HG03103 (cell line): ENCODE measurements around the gene GMPR2.

Experiments used
- ATAC-seq: cut with Tn5 transposase; IDR thresholded peaks from one replicate; pipeline ENCODE4 v1.9.1; 2021; ENCODE audit warnings: low read depth; ENCODE audit not compliant: unreplicated experiment

GMPR2 gene

GRCh38 chr14:24249230-24250021 lies 16.7 kb downstream of the GMPR2 start:
- ATAC-seq = no peak

DNA sequence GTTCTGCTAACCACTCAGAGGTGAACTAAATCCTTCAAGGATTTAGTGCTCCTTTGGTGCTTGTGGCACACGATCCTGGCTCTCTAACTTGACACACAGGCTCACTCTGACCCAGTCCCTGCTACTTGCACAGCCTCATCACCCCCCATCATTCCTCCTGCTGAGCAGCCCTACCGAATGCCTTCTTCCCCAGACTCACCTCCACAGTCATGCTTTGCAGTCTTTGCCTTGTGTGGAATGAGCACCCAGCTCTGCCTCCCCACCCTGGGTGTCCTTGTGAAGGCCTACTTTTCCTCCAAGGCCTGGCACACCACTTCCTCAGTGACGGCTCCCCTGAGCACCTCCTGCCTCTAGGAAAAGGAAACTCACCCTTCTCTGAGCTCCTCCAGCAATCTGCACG lies 17.6 kb downstream of the GMPR2 start:
- no peak for ATAC-seq

- ATAC-seq = no peak
These were observed 19.2 kb downstream of the GMPR2 start for GRCh38 chr14:24251880-24252288.

DNA sequence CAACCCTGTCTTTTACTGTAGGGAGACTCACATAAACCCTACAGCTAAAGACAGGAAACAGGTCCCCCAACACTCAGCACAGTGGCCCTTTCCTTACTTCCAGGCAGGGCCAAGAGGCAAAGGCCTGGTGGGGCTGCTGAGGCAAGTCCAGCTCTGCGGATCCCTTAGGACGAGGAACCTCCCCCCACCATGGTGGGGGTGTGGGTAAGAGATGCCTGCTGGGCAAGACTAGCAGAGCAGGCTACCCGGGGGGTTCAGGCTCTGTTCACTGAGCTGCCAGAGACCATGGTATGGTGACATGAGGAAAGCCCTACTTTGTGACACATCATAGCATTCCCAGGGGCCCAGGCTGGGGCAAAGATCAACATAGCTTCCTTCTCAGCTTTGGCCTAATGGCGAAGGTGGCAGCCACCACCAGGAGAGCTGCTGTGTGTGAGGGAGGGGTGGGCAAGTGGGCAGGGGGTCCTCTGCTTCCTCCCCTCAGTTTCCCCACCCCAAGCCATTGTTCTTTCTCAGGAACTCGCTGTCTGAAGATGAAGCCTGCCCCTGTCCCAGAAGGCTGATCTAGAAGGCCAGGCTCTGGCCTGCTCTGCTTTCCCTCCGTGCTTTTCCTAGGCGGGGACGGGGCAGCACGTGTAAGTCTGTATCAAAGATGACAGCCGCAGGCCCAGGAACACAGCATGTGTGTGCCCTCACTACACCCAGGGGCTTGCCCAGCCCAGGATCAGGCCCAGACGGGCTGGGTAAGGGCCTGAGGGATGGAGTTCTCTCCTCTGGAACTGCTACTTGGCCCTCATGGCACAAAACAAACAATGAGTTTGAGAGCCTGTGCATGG lies 19.8 kb downstream of the GMPR2 start:
- no peak for ATAC-seq

DNA sequence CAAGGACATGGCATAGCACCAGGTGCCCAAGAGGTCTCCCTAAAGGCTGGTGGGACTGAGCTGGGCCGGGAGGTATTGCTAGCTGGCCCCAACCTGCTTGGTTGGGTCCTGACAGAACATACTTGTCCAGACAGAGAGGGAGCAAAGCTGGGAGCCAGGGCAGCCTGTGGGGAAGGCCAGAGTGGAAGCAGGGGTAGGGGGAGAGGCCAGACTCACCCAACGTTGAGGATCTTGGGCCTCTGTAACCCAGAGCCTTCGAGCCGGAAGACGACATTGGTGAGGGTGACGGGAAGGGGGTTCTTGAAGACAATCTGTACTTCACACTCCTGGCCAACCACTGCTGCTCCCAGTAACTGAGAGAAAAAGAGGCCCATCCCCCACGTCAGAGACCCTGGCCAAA lies 21.2 kb downstream of the GMPR2 start:
- ATAC-seq = no peak

DNA sequence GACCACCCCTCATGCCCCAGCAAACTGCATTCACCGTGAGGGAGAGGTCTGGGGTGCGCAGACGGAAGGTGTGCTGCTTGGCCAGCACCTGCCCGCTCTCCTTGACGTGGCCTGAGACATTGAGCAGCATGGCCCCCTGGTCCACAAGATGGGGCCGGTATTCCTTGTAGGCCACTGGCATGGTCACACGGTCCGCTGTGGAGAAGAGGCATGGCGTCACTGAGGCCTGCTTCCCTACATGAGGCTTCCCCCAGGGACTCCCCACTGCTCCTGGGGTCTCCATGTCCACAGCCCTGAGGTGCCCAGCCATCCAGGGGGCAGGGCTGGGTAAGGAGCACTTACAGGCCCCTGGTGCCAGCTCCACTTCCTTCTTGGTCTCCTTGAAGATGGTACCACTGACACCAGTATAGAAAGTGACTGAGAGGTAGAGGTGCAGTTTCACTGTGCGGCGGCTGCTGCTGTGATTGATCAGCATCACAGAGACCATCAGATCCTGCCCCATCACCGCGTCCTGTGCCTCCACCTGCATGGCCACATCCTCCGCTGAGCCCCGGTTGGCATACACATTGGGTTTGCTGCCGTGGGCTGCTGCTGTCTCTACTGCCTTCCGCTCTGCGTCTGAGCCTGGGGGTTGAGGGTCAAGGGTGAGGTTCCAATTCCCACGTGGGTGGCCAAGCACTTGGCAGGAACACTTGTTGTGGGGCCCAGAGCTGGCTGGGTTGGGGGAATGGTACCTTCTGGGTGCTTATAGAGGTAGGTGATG lies 22.1 kb downstream of the GMPR2 start:
- ATAC-seq = no peak

DNA sequence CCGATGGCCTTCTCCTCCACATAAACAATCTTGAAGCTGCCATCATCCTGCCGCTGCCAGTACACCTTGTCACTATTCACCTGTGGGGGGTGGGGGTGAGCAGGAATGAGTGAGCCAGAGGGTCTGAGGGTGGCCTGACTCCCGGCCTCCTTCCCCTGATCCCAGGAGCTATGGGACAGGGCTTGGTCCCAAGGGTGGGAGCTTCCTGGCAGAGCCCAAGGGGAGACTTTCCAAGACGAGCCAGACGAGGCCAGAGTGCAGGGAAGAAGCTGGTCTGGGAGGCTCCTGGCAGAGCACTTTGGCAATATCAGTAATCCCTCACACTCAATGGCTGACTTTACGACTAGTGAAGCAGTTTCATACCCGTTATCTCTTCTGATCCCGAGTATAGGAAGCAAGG lies 22.7 kb downstream of the GMPR2 start:
- ATAC-seq = no peak

- no peak for ATAC-seq
These were observed 23.4 kb downstream of the GMPR2 start for GRCh38 chr14:24255931-24256711.

GRCh38 chr14:24256960-24257359 lies 24.2 kb downstream of the GMPR2 start:
- ATAC-seq = no peak

DNA sequence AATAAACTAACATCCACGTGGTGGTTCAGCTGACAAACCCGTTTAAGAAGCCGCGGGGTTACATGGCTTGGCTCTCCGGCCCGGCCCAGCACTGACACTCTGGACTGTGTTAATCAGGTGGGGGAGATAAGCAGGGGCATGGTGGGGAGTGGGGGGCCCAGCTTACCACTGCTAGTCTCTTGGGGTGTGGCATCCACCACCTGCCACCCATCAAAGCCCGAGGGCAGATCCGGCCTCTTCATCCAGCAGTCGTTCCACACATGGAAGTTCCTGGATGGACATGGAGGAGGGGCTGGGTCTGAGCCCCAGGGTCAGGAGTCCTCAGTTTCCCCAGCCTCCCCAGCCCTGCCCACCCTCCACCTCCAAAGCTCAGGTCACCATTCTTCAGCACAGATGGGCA lies 25.4 kb downstream of the GMPR2 start:
- ATAC-seq = no peak

DNA sequence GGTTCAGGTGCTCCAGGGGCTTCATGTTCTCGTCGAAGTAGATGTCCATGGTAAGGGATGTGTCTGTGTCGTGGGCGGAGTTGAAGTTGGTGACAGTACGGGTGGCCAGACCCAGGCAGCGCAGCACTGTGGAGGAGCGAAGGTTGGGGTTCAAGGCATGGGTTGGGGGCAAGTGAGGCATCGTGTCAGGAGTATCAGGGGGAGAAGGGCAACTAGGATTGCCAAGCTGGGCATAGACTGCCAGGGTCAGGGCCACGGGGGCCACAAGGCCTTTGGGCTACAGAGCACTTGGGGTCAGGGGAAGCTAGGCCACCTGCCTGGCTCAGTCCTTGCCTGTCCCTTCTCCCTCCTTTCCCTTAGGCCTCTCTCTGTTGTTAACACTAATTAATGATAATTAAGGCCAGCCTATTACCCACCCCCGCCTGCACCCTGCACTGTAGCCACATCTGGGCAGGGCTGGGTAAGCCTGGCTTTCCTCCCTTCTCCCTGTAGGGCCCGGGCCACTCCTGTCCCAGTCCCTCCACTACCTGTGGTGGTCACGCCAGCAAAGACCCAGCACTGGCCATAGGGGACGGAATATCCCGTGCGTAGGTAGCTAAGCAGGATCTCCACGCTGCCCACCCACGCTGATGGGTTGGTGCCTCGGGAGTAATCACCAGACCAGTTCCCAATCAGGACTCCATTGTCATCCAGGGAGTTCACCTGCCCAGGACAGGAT lies 26.0 kb downstream of the GMPR2 start:
- ATAC-seq = no peak

GRCh38 chr14:24259282-24260025 lies 26.7 kb downstream of the GMPR2 start:
- ATAC-seq = no peak

DNA sequence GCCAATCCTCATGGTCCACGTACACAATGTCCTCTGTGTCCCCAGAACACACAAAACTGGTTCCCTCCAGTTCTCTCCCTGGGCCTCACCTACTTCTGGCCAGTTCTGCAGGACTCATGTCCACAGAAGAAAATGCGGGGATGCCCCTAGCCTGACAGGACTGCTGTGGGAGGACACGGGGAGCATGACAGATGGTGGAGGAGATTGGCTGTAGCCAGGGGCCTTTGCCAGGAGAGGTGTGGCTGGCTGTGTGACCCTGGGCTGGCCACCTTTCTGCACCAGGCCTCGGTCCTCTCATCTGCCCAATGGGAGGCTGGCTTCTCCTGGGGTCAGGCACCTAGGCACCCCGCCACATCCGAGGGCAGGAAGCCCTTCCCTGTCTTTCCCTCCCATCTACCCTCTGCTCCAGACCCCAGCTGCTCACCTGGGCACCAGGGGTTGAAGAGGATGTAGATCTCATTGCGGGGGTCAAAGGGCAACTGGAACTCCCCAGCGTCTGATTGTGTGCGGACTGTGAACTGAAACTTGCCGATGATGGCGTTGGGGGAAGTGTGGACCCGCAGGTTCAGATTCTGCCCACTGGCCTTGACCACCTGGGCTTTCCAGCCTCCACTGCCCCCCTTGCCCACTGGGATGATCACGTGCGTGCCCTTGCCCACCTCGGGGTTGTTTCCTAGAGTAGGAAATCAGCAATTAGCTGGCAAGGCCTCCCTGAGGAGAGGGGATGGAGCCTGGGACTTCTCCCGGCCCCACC lies 27.5 kb downstream of the GMPR2 start:
- no peak for ATAC-seq

DNA sequence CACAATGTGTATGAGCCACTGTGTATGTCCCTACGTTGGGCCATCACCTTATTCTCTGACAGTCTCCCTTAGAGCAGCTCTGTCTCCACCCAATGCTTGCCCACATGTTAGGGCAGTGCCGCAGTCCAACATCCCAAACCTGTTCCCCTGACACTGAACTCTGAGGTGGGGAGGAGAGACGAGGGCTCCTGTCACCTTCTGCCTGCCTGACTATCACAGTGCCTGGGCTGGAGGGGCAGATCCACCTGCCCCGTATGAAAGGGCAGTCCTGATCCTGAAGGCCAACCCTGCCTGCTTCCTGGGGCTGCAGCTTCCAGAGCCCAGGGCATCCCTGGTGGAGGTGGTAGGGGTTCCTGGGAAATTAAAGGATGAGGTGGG lies 28.0 kb downstream of the GMPR2 start:
- no peak for ATAC-seq

DNA sequence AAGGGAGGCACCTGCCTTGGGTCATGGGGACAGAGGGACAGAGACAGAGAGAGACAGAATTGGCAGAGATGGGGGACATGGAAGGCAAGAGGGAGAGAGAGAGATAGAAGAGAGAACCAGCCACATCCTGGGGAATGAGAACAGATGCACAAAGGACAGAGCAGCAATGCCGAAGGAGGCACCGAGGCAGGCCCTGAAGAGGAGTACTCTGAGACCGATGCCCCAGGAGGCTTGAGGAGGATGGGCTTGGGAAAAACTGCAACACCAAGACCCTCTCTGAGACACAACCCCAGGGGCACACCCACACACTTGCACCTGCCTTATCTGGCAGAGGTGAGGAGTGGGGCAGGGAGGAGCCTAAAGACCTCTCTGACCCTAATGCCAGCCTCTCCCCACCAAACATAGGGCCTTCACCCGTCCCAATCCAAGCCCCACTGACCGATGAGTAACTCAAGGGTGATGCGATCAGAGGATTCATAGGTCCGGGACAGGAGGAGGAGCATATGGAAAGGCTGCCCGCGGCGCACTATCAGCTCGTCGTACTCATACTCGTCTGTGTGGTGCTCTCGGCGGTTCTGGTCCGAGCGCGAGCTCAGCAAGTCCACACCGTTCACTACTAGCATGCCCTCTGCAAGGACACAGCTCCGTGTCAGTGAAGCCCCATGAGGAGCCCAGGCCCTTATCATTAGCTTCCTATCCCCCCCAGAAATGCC lies 28.7 kb downstream of the GMPR2 start:
- ATAC-seq = no peak

DNA sequence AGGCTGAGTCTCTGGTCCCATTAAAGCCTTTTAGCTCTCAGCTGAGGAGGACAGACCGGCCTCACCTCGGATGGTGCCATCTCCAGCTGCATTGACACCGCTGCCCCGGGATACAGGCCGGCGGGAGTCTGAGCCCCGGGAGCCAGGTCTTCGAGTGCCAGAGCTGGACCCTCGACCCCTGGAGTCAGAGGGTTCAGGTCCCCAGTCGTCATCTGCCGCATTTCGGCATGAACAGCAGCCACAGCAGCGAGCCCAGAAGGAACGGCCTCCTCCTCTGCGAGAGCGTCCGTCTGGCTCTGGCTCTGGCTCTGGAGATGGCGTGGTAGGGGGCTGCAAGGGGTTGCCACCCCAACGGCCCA lies 29.2 kb downstream of the GMPR2 start:
- no peak for ATAC-seq

DNA sequence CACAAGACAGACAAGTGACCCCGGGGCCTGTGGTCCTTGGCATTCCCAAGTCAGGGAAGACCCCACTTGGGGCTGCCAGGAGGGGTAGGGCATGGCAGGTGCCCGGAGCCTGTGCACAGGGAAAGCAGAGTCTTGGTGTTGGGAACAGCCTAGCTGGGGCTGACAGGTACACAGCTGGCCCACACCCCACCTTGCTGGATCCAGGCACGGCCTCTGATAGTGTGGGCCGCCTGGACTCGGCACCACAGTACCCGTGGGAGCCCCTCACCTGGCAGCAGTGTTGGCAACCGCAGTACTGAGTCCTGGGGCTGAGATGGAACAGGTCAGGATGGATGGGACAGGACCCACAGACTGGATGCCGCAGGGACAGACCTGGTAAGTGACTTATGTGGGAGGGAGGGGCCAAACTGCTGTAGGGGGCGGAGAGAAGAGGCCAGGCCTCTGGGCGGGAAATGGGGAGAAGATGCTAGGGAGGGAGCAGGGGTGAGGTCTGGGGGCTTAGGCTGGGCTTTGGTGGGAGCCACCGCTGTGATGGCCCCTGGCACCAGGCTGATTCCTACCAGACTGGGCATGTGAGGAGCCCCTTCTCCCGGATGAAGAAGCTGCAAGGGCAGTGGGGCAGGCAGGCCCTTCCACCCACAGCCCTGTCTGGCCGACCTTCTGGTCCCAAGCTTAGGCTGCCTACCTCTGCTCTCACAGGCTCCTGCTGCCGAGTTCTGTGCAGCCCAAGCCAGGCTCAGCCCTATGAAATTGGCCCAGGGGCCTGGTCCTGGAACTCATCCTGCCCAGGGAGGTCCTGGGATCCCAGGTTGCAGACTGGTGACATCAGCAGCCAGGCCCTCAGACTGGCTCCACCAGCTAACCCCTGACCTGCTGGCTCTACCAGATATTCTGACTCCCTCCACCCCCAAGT lies 30.3 kb downstream of the GMPR2 start, which contains the start of gene TGM1:
TSS of gene TGM1 (minus strand) at position 357 of the 913 bp plus-strand sequence. CDS start 825 bp downstream, outside the sequence.
- ATAC-seq = no peak
